Activated T-helper 2 cell treated with anti-CD3 and anti-CD28 coated beads, Interferon-gamma antibody, Interleukin-2, Interleukin-4, amounts not matched to agents 10 μg/mL and 5 μg/mL and 100 μg/mL, durations not matched to agents 14 hours and 24 hours and 36 hours (primary cell): ENCODE measurements around the gene SLC2A2. TPM values are rescaled to one million over a fixed set of nuclear protein-coding genes. Genes with fewer than 3 reads are reported as not detected.

Experiments
- DNase-seq: peaks from one replicate; pipeline ENCODE4 v3.0.0; 2021; ENCODE audit warnings: low spot score
- H3K27ac Mint-ChIP-seq: one replicate; pipeline ENCODE4 v1.8.0; 2021; ENCODE audit warnings: mixed read lengths
- H3K27me3 Mint-ChIP-seq: one replicate; pipeline ENCODE4 v1.8.0; 2021; ENCODE audit warnings: low read depth, mixed read lengths
- H3K36me3 Mint-ChIP-seq: one replicate; pipeline ENCODE4 v1.8.0; 2021; ENCODE audit warnings: low read depth, mixed read lengths
- H3K4me1 Mint-ChIP-seq: one replicate; pipeline ENCODE4 v1.8.0; 2021; ENCODE audit warnings: low read depth, mixed read lengths
- H3K4me3 Mint-ChIP-seq: one replicate; pipeline ENCODE4 v1.8.0; 2021; ENCODE audit warnings: low read depth, mild to moderate bottlenecking, moderate library complexity, mixed read lengths
- H3K9me3 Mint-ChIP-seq: one replicate; pipeline ENCODE4 v1.8.0; 2021; ENCODE audit warnings: mixed read lengths
- intact Hi-C: fragments of 100-400 bp; cut with micrococcal nuclease; formaldehyde crosslinking; loops from one replicate; pipeline ENCODE4 v1.15.1; 2023
- total RNA-seq: library from RNA; stranded (reverse); gene quantifications from 2 replicates; pipeline ENCODE4 v1.2.3, GENCODE V29; 2022

The SLC2A2 gene
- total RNA-seq = not detected in 2 replicates

DNA sequence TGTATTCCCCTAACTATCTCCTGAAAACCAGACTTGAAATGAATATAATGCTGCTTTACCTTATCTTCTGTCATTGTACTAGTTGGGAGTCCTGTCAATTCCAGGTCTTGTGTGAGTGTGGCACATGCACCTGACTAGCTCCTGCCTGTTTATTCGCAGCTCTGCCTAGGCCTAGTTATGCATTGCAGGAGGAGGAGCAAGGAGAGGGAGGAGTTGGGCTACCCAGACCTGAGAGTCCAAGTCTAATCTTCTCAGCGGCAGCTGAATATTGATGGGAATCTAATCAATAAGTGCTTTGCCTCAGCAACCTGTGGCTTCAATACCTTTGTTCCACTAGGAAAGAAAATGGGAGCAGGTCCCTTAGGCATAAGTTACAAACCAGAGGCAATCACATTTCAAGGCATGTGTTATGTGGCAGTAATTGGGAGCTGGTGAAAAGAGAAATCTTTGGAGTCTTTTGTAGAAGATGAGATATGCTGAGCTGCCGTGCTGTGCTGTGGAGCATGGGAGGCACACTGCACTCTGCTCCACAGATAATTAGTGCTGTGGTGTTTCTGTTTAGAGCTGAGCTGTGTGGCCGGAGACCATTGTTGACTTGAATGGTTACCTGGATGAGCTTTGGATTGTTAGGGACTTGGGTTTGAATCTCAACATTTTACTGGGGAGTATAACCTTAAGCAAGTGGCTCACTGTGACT, at the start of gene SLC2A2:
Gene SLC2A2 (minus strand): TSS at position 124 of the 697 bp plus-strand sequence. CDS start 50 bp downstream, at position 74.
- DNase-seq = no peak
- intact Hi-C loops = no loop called here
- H3K4me3 Mint-ChIP-seq = no peak within 1 kb of the TSS
- no peak within 1 kb of the TSS for H3K27ac Mint-ChIP-seq
- H3K9me3 Mint-ChIP-seq = no peaks in the 10 kb centered on the region
- H3K36me3 Mint-ChIP-seq = no peaks in the 10 kb centered on the region
- H3K4me1 Mint-ChIP-seq = peaks cover 1% of the 10 kb centered on the region
- H3K27me3 Mint-ChIP-seq = peaks cover 40% of the 10 kb centered on the region

DNA sequence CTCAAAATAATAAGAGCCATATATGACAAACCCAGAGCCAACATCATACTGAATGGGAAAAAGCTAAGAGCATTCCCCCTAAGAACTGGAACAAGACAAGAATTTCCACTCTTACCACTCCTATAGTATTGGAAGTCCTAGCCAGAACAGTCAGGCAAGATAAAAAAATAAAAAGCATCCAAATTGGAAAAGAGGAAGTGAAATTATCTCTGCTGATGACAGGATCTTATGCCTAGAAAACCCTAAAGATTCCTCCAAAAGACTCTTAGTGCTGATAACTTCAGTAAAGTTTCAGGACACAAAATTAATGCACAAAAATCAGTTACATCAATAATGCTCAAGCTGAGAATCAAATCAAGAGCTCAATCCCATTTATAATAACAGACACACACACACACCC, 45.9 kb upstream of the SLC2A2 start:
- H3K4me3 Mint-ChIP-seq = no peak overlapping the region
- peaks cover 73% of the 10 kb centered on the region for H3K36me3 Mint-ChIP-seq
- no peaks in the 10 kb centered on the region for H3K27me3 Mint-ChIP-seq
- H3K9me3 Mint-ChIP-seq = no peaks in the 10 kb centered on the region
- intact Hi-C loops = no loop called here
- no peak overlapping the region for H3K27ac Mint-ChIP-seq
- no peak for DNase-seq
- H3K4me1 Mint-ChIP-seq = peaks cover 6% of the 10 kb centered on the region

DNA sequence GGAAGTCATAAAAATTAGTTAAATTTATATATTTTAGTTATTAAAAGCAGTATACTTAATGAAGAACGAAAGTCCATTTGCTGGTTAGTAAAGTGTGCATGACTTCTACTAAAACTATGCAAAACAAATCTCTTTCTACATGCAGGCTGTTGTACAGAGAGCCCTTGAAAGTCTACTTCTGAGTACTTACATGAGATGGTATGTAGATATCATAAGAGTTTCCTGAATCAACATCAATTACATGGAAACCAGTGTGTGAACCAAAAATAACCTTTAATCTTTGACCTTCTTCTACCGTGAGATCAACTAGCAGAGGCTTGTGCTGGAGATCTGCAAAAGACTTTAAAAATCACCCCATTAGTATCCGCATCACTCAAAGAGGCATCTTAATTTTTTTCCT, 42.1 kb upstream of the SLC2A2 start:
- intact Hi-C loops = no loop called here
- Mint-ChIP-seq H3K36me3 (peaks cover 87% of the 10 kb centered on the region), H3K27ac (no peak overlapping the region), H3K4me3 (no peak overlapping the region), H3K27me3 (no peaks in the 10 kb centered on the region), H3K9me3 (no peaks in the 10 kb centered on the region), H3K4me1 (peaks cover 6% of the 10 kb centered on the region)
- DNase-seq = no peak

DNA sequence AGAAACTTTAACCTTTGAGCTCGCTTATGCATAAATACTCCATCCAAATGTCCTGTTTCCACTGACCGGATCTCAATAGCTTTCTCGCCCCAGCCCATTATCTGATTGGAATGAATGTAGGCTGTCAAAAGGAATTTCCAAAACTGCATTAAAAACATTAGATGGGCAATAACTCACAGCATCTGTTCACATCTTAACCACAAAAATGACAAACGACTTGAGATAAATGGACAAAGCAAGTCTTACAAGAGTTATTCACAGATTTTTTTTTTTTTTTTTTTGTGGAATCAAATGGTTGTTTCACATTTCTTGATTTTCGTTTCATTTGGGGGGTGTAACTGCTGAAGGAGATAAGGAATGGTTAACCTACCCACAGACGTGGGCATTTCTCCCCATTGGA, 39.7 kb upstream of the SLC2A2 start:
- Mint-ChIP-seq H3K4me1 (peaks cover 6% of the 10 kb centered on the region), H3K27me3 (no peaks in the 10 kb centered on the region), H3K36me3 (peaks cover 83% of the 10 kb centered on the region), H3K4me3 (no peak overlapping the region), H3K27ac (no peak overlapping the region), H3K9me3 (no peaks in the 10 kb centered on the region)
- no peak for DNase-seq
- intact Hi-C loops = no loop called here

DNA sequence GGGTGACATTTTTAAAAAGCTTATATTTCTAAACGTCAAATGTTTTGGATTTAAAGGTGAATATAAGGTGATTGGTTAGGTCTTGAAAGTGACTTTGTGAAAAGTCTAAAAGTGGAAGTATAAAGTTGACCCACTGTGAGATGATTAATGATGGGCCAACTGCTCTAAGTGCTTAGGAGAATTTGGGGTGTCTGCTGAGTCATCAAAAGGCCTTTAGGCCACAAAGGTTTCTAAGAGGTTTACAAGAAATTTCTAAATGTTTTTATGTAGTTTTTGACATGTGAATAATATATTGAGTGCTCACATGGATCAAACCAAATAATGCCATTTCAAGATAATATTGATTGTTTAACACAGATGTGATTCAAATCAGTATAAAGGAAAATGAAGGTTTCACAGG, 39.2 kb upstream of the SLC2A2 start:
- Mint-ChIP-seq H3K36me3 (peaks cover 80% of the 10 kb centered on the region), H3K9me3 (no peaks in the 10 kb centered on the region), H3K27ac (no peak overlapping the region), H3K4me1 (peaks cover 6% of the 10 kb centered on the region), H3K27me3 (no peaks in the 10 kb centered on the region), H3K4me3 (no peak overlapping the region)
- no peak for DNase-seq
- intact Hi-C loops = no loop called here

DNA sequence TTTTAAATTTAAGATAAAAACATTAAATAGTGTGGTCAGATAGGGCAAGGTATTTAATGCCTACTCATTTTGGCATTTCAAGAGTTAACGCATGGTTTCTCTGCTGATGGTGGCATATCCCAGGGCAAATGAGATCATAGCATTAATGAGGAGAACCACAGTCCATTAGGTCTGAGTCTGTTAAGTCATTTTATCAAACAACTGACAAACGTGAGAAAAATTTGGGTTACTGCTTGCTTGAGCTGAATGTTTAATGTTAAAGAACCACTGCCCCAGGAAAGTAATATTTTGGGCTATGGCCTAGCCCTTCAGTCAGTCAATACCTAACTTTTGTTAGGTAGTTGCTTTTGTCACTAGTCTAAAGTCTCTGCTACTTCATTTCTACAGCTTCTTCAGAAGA, 37.9 kb upstream of the SLC2A2 start:
- Mint-ChIP-seq H3K4me1 (peaks cover 6% of the 10 kb centered on the region), H3K9me3 (no peaks in the 10 kb centered on the region), H3K27ac (no peak overlapping the region), H3K36me3 (peaks cover 71% of the 10 kb centered on the region), H3K4me3 (no peak overlapping the region), H3K27me3 (no peaks in the 10 kb centered on the region)
- intact Hi-C loops = no loop called here
- no peak for DNase-seq

DNA sequence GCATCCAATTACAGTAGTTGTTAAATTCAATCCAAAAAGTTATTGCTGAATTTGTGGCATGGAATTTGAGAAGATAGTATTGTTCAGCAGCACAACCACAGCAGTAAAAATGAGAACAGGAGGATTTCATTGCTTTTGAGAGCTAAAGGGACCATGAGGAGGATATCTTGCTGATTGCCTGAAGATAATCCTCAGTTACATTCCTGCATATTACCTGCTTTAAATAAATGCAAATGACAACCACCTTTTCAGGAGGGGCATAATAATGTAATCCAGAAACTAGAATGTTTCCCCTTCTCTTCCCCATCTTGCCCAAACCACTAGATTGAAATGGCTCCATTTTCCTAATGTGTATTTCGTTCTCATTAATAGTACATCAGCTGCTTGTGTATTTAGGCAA, 35.2 kb upstream of the SLC2A2 start:
- H3K9me3 Mint-ChIP-seq = no peaks in the 10 kb centered on the region
- no peak overlapping the region for H3K4me3 Mint-ChIP-seq
- peaks cover 49% of the 10 kb centered on the region for H3K36me3 Mint-ChIP-seq

DNA sequence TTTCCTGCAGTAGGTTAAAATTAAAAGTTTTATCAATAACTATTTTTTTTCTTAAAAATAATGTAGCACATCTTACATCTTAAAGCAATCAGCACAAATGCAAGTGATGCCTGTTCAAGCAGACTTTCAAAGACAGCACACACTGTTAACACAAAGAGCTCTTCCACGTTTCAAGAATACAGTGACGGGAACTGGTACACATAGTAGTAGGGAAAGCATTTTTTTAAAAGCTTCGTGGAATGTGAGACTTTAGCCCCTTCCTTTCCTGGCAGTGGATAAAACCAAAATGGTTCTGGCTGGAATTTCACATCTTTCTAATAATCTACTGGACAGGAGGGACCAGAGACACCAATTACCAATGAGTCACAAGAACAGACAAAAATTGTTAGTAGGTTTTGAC, 33.5 kb upstream of the SLC2A2 start:
- H3K4me3 Mint-ChIP-seq = no peak overlapping the region
- H3K36me3 Mint-ChIP-seq = peaks cover 32% of the 10 kb centered on the region
- no peaks in the 10 kb centered on the region for H3K9me3 Mint-ChIP-seq
- H3K27me3 Mint-ChIP-seq = no peaks in the 10 kb centered on the region
- H3K4me1 Mint-ChIP-seq = no peaks in the 10 kb centered on the region
- intact Hi-C loops = no loop called here
- DNase-seq = no peak
- no peak overlapping the region for H3K27ac Mint-ChIP-seq

More for the DNA sequence above, 35.2 kb upstream of the SLC2A2 start:
- Mint-ChIP-seq H3K27me3 (no peaks in the 10 kb centered on the region), H3K4me1 (no peaks in the 10 kb centered on the region), H3K27ac (no peak overlapping the region)
- intact Hi-C loops = no loop called here
- DNase-seq = no peak

DNA sequence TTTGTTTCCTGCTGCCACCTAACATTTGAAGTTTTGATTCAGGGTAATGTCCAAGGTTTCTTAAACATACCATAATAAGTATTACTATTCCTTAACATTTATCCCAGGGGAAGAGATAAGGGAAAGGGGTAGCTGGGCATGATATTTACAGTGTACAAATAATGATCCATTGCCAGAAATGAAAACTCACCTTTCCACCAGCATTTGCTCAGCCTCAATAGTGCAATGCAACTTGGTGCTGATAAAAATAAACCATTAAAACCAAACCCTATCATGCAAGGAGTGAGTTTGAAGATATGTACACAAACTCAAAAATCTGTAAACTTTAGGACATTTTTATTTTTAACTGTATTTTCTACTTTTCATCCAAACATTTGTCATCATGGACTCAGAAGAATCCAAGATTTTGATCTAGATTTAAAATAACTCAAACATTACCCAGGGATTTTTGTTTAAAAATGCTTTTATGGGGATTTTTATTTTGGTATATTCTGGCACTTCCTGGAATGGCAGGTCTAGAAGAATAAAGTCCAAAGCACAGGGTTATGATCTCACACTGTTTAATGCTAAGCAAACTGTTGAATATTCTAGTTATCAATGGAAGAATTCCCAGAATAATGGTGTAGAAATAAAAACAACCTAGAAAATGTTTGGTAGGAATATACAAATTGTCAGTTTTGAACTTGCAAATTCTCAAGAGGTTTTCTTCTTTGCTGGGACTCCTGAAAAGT, 32.5 kb upstream of the SLC2A2 start:
- intact Hi-C loops = no loop called here
- no peak for DNase-seq
- no peak overlapping the region for H3K27ac Mint-ChIP-seq
- H3K4me1 Mint-ChIP-seq = no peaks in the 10 kb centered on the region
- no peaks in the 10 kb centered on the region for H3K9me3 Mint-ChIP-seq
- peaks cover 23% of the 10 kb centered on the region for H3K36me3 Mint-ChIP-seq
- no peaks in the 10 kb centered on the region for H3K27me3 Mint-ChIP-seq
- no peak overlapping the region for H3K4me3 Mint-ChIP-seq

DNA sequence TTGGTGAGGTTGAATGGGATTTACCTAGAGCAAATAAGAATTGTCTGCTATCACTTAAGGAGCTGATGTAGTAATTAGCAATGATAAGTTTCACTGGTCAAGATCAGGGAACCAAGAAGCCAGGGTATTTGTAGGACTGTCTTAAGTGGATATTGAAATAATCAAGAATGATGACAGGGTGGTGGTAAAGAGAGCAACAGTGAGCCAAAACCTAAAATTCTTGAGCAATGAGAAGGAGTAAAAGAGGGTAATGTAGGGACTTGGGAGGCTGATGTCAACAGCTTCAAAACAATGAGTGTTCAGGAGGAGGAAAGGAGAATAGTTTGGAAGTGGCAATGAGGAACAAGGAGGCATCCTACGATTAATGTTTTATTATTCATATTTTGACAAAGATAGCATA, 31.5 kb upstream of the SLC2A2 start:
- intact Hi-C loops = no loop called here
- Mint-ChIP-seq H3K27ac (no peak overlapping the region), H3K4me1 (no peaks in the 10 kb centered on the region), H3K27me3 (no peaks in the 10 kb centered on the region), H3K9me3 (no peaks in the 10 kb centered on the region), H3K36me3 (peaks cover 13% of the 10 kb centered on the region), H3K4me3 (no peak overlapping the region)
- no peak for DNase-seq

DNA sequence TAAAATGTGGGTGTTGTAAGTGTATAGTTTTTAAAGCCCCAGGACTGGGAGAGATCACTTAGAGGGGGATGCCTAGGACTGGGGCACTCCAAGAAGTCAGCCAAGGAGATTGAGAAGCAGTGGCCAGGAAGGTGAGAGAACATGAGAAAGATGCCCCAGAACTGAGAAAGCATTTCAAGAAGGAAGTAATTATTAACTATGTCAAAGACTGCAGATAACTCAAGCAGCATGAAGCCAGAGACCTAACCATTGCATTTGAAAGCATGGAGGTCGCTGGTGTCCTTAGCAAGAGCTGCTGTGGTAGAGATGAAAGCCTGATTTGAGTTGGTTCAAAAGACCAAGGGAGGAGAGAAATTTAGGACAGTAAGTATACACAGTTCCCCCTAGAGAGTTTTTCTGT, 30.6 kb upstream of the SLC2A2 start:
- Mint-ChIP-seq H3K27ac (no peak overlapping the region), H3K4me3 (no peak overlapping the region), H3K9me3 (no peaks in the 10 kb centered on the region), H3K4me1 (no peaks in the 10 kb centered on the region), H3K27me3 (no peaks in the 10 kb centered on the region), H3K36me3 (peaks cover 7% of the 10 kb centered on the region)
- intact Hi-C loops = no loop called here
- DNase-seq = no peak

DNA sequence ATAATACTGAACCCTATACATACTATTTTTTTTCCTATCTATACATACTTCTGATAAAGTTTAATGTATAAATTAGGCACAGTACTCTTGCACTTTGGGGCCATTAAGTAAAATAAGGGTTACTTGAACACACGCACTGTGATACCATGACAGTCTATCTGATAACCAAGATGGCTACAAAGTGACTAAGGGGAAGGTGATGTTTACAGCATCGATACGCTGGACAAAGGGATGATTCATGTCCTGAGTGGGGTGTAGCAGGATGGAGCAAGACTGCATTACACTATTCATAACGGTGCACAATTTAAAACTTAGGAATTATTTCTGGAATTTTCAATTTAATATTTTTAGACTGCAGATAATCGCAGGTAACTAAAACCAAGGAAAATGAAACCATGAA, 30.0 kb upstream of the SLC2A2 start:
- intact Hi-C loops = no loop called here
- Mint-ChIP-seq H3K4me1 (no peaks in the 10 kb centered on the region), H3K4me3 (no peak overlapping the region), H3K9me3 (no peaks in the 10 kb centered on the region), H3K27ac (no peak overlapping the region), H3K27me3 (peaks cover 2% of the 10 kb centered on the region), H3K36me3 (peaks cover 3% of the 10 kb centered on the region)
- no peak for DNase-seq

DNA sequence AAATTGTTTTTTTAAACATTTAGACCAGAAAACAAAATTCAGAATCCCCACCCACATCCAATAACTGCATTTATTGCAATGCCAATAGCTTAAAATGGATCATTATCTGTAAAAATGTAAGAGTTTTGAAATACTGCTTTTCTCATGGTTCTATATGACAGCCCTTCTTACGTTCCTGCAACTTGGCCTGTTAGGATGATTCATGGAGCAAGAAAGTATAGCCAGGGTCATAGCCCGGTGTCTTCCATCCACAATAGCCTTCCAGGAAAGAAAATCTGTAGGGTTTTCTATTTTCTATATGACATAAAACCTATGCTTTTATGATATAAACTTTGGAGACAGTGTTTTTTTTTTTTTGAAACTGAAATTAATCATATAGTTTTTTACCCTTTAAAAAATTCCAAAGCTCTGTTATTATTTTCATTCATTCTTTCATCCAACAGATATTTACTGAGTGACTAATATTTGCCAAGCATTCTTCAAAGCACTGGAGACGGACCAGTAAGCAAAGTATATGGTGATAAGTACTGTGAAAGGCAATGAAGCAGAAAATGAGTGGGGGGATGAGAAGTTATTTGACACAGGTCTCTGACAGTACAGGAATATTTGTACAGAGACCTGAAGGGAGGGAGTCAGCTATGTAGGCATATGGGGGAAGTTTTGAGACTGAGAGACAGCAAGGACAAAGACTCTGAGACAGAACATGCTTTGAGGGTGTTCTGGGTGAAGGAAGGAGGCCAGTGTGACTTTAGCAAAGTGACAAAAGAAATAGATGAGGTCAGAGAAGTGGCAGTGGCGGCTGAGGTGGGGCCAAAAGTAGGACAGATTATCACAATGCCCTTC, 29.0 kb upstream of the SLC2A2 start:
- H3K27me3 Mint-ChIP-seq = peaks cover 4% of the 10 kb centered on the region
- H3K9me3 Mint-ChIP-seq = no peaks in the 10 kb centered on the region
- no peak overlapping the region for H3K27ac Mint-ChIP-seq
- H3K36me3 Mint-ChIP-seq = peaks cover 2% of the 10 kb centered on the region
- intact Hi-C loops = no loop called here
- no peak overlapping the region for H3K4me3 Mint-ChIP-seq
- H3K4me1 Mint-ChIP-seq = no peaks in the 10 kb centered on the region
- DNase-seq = no peak
